ENCODE measurements around the gene FANCB. TPM values are rescaled to one million over a fixed set of nuclear protein-coding genes. Genes with fewer than 3 reads are reported as not detected.

Gene FANCB
- total RNA-seq, 1 experiment from 2014 or later = 12.1 TPM

- no peaks in the 10 kb centered on the region for H3K27me3 ChIP-seq (ENCODE audit: insufficient read depth, low read length)
- H3K56ac ChIP-seq (ENCODE audit: insufficient read length, low read depth, low read length) = no peak overlapping the region
- H2BK20ac ChIP-seq (ENCODE audit: low read depth, low read length, poor library complexity, severe bottlenecking) = no peak overlapping the region
- no peak overlapping the region for H2BK120ac ChIP-seq (ENCODE audit: low read depth, low read length, poor library complexity, severe bottlenecking)
- H3K27ac Mint-ChIP-seq = no peak overlapping the region; a peak in 1 of 7 replicates
- no peak overlapping the region for H2BK12ac ChIP-seq (ENCODE audit: insufficient read length, low read depth, low read length)
- no peak for TF ChIP-seq CTCF (conservative IDR thresholded peaks at IDR 0.05)
- no peak for DNase-seq
- no CpG with 5 or more reads among the region's 2 CpGs for WGBS (ENCODE audit: extremely low coverage, insufficient read length, low lambda C conversion rate)
- H3K9me3 Mint-ChIP-seq = peaks cover 44 to 49% of the 10 kb centered on the region in 2 experiments
- H3T11ph ChIP-seq (ENCODE audit: low read length) = no peak overlapping the region
- H3K14ac ChIP-seq (ENCODE audit: insufficient read depth, low read length) = no peak overlapping the region
- H2AFZ ChIP-seq (ENCODE audit: low read length) = no peak overlapping the region
- no peaks in the 10 kb centered on the region for H3K27me3 Mint-ChIP-seq (ENCODE audit: low read depth)
- H3K4me1 Mint-ChIP-seq = no peaks in the 10 kb centered on the region
- H3K4me1 ChIP-seq (ENCODE audit: insufficient read depth, low read length) = no peaks in the 10 kb centered on the region
- no peak overlapping the region for H3K4me3 Mint-ChIP-seq
- H3K9ac ChIP-seq (ENCODE audit: extremely low read depth, insufficient read length, low read length) = no peak overlapping the region
- no peak overlapping the region for H3K23ac ChIP-seq (ENCODE audit: insufficient read length, low read depth, low read length)
- H3K9me3 ChIP-seq (ENCODE audit: control insufficient read depth, low read depth, low read length) = no peaks in the 10 kb centered on the region
- no peak overlapping the region for H4K91ac ChIP-seq (ENCODE audit: insufficient read length, low read depth, low read length)
- no peaks in the 10 kb centered on the region for H3K23me2 ChIP-seq (ENCODE audit: insufficient read length, low read depth, low read length, poor library complexity, severe bottlenecking)
- no peak overlapping the region for H2BK5ac ChIP-seq (ENCODE audit: insufficient read length, low read length)
- no peak overlapping the region for H3K27ac ChIP-seq (ENCODE audit: insufficient read length, low read depth, low read length)
- H4K20me1 ChIP-seq (ENCODE audit: control insufficient read depth, insufficient read depth, insufficient read length) = no peaks in the 10 kb centered on the region
- H3K4me2 ChIP-seq (ENCODE audit: insufficient read depth, insufficient read length, low read length) = no peak overlapping the region
- H3K18ac ChIP-seq (ENCODE audit: insufficient read length, low read depth, low read length) = no peak overlapping the region
- no peak overlapping the region for H2BK15ac ChIP-seq (ENCODE audit: low read depth, low read length)
- H4K5ac ChIP-seq (ENCODE audit: insufficient read length, low read depth, low read length) = no peak overlapping the region
- no peaks in the 10 kb centered on the region for H3K79me2 ChIP-seq (ENCODE audit: insufficient read depth, low read length)
- H2AK5ac ChIP-seq (ENCODE audit: insufficient read length, low read length) = no peak overlapping the region
- H3K79me1 ChIP-seq (ENCODE audit: insufficient read depth, low read depth, low read length, poor library complexity, severe bottlenecking) = no peaks in the 10 kb centered on the region
- H4K8ac ChIP-seq (replicated peaks; ENCODE audit: insufficient read length, low read depth, low read length) = no peak overlapping the region
- peaks cover 4 to 39% (median 22%) of the 10 kb centered on the region in 3 experiments; a peak in 5 of 7 replicates for H3K36me3 Mint-ChIP-seq (ENCODE audit: insufficient read depth in 1 of 3, low read depth in 3 of 3)
- no peak overlapping the region for H3K4ac ChIP-seq (ENCODE audit: low read depth, low read length)
Measured at GRCh38 chrX:14913241-14913640, 40.4 kb upstream of the FANCB start.

Measured in H9 (cell line).